ENCODE data around the gene RIC1.
A peak's percentile ranks its signal among the peaks of the same experiment; 100 is the strongest.
"Not testable (repeated sequence)": the region's sequence is repeated elsewhere in the genome, so short reads cannot be mapped to it uniquely, and the experiment has no call there.

RIC1 gene

DNA sequence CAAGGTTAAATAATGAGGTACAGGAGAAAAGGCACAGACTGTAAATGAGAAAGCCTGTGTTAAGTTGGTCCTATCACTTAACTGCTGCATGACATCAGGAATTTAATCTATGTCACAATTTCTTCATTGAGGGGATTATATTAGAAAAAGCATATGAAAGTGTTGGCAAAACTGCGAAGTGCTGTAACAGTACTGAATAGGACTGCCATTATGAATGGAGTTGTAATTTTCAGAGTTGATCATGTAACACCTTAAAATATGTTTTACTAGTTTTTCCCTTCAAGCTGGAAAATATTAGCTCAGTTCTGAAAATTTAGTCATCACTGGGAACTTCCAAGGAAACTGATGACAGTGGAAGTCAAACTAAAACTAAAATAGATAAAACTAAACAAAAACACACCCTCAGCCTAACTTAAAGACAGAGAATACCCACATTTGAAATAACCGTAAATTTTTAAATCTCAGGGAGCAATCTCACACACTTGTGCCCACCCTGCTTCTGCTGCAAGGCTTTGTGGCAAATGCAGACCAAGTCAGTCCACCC, 158.9 kb downstream of the RIC1 start:
- no peak for DNase-seq (ENCODE audit: low spot score)

DNA sequence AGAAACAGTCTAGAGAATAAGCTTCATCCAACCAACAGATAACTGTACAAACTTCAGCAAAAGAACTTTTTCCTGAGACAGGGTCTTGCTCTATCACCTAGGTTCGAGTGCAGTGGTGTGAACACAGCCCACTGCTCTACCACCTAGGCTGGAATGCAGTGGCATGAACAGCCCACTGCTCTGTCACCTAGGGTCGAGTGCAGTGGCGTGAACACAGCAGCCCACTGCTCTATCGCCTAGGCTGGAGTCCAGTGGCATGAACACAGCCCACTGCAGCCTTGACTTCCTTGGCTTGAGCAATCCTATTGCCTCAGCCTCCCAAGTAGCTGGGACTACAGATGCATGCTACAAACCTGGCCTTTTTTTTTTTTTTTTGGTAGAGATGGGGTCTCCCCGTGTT, 160.6 kb downstream of the RIC1 start:
- no peak for DNase-seq (ENCODE audit: low spot score)

DNA sequence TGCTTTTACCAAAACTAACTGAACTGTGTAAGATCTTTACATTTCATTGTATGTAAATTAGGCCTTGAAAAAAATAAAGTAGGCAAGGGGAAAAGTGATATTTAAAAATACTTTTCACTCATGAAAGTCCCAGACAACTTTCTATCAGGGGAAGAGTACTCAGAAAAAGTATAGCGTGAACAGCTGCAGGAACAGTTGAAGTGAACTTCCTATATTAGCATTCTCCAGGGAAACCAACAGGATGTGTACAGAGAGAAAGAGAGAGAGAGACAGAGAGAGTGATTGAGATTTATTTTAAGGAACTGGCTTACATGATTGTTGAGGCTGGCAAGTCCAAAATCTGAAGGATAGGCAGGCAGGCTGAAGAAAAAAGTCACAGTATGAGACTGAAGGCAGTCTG, 162.0 kb downstream of the RIC1 start:
- no peak for DNase-seq (ENCODE audit: low spot score)

DNA sequence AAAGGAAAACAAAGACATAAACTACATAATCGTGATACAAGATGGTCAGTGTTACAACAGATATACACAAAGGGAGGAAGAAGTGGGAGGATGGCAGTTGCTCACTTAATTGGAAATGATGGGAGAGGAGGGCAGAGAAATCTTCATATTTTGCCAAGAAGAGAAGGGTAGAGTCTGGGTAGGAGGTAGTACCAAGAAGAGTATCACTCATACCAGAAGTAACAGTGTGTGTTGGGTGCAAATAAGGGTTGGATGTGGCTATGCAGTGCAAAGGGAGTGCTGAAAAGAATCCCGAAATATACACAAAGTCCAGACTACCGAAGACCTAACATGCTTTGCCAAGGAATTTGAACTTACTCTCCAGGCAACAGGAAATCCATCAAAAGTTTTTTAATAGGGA, 163.0 kb downstream of the RIC1 start:
- no peak for DNase-seq (ENCODE audit: low spot score)

DNA sequence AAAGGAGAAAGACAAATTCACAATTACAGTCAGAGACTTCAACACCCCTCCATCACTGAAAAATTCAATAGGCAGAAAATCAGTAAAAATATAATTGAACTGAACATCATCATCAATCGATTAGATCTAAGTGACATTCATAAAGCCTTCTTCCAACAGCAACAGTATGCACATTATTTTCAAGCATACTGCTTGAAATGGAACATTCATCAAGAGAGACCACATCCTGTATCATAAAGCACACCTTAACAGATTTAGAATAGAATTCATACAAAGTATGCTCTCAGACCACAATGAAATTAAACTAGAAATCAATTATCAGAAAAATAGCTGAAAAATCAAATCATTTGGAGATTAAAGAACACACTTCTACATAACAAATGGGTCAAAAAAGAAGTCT, 164.9 kb downstream of the RIC1 start:
- DNase-seq (ENCODE audit: low spot score) = no peak

DNA sequence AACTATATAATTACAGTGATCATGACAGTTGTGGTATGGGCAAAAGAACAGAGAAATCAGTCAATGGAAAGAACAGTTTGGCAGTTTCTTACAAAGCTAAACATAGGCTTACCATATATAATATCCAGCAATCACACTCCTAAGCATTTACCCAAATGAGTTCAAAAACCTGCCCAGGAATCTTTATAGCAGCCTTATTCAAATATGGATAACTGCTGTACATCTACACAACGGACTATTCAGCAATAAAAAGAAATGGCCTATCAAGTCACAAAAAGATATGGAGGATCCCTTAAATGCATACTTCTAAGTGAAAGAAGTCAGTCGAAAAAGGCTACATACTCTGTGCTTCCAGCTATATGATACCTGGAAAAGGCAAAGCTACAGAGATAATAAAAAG, 167.4 kb downstream of the RIC1 start:
- no peak for DNase-seq (ENCODE audit: low spot score)

DNA sequence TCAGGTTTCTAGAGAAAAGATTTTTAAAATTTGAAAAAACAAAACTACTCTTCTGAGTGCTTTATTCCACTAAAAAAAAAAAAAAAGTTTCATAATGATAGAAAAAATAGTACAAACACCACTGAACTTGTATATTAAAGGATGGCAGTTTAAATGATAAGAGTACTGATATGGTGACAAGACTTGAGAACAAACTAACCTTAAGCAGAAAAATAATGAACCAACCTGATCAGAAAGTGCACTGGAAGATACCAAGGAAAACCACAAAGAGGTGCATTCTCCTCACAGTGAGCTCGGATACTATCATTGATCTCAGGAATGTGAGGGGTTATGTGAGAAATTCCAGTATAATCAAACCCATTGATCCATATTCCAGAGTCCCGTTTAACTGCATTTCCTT, 169.7 kb downstream of the RIC1 start:
- DNase-seq (ENCODE audit: low spot score) = no peak

DNA sequence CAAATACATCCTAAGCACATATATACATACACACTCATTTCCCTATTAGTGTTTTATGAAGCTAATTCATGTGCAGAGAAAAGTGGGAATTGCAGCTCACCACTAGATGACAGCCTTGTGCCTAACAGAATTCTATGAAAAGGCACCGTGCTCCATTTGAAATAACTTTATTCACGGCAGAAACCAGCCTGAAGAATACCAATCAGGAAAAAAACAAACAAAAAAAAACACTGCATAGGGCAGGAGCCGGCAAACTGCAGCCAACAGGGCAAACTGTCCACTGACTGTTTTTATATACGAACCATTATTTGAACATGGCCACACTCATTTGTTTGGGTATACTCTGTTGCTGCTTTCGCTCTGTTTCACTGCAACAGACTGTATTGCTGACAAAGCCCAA, 170.4 kb downstream of the RIC1 start:
- peak; percentile 12 for DNase-seq (ENCODE audit: low spot score)

DNA sequence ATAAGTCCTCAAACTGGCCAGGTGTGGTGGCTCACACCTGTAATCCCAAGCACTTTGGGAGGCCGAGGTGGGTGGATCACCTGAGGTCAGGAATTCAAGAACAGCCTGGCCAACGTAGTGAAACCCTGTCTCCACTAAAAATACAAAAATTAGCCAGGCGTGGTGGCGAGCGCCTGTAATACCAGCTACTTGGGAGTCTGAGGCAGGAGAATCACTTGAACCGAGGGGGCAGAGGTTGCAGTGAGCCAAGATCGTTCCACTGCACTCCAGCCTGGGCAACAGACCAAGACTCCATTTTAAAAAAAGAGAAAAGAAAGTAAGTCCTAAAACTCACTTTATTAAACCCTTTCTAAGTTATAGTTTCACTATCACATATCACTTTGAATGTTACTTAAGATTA, 171.5 kb downstream of the RIC1 start:
- not testable (repeated sequence) for DNase-seq (ENCODE audit: low spot score)

DNA sequence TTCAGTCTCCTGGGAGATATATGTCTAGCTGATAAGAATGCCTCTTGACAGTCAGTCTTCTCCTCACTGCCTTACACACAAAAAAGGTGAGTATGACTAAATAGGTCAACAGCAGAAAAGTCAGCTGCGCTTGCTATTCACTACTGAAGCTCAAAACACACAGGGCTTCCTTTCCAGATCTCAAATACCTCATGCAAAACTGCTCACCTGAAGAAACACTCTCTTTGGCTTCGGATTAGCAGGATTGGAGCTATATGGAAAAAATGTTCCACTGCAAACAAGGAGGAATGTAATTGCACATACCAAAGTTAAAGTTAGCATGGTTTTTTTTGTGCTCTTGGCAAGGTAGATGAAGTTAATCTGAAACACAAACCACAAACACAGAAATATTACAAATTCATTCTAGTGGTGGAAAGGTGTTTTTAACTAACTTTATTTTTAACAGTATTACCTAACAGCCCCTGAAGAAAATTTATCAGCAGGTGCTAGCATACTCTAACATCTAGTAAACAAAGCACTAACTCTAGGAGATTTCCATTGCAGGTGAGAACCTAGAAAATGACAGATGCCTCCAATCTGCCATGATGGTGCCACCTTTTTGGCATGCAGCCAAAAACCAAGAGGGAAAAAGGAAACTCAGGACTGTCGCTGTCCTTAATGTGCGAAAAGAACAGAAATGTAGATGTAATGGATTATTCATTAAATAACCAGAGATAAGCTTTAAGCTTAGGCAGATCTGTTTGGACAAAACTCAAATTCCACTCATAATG, 172.2 kb downstream of the RIC1 start:
- peak; percentile 30 for DNase-seq (ENCODE audit: low spot score)

DNA sequence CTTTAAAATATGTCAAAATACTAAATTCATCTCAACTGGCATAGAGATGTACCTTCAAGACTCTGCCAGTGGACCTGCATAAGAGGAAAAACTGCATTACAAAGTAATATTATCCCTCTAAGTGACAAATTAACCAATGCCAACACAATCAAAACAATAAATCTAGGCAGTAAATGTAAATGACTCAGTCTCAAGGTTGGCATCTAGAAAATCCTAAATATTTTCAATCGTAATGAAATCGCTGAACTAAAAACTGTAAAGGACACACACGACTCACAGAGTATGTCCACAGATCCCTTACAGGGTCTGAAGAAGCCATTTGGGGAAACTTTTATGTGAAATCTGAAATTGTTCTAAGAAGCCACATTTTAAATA, 172.8 kb downstream of the RIC1 start:
- no peak for DNase-seq (ENCODE audit: low spot score)

DNA sequence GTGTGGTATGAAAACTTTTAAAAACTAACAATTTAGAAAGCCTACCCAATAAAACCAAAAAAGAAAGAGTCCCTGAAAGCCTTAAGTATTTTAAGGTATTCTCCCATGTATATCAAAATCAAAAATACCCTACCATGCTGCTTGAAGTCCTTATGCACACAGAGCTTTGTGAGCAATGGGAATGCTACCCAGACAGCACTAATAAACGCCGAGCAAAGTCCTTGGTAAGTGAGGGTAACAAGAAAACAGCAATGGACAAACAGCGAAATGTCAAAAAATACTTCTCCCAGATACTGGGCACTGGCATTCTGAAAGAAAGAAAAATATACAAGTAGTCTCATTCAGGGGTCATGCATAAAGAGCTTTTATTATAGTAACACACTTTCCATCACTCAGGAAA, 176.6 kb downstream of the RIC1 start:
- no peak for DNase-seq (ENCODE audit: low spot score)

DNA sequence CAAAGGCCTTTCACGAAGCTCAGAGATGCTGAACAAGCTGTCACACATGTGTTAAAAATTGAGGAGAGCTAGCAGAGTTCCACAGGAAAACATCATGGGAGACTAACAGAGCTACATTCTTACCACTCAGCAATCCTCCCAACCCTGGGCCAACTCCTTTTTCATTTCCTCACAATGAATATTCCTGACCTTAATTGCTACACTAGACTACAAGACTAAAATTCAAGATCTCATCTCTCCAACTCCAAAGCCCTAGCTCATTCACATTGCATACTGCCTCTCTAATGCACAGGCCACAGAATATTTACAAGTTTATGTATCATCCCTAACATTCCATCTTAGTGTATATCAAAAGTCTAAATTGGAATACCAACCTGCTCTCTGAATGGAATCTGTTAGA, 182.8 kb downstream of the RIC1 start:
- no peak for DNase-seq (ENCODE audit: low spot score)

DNA sequence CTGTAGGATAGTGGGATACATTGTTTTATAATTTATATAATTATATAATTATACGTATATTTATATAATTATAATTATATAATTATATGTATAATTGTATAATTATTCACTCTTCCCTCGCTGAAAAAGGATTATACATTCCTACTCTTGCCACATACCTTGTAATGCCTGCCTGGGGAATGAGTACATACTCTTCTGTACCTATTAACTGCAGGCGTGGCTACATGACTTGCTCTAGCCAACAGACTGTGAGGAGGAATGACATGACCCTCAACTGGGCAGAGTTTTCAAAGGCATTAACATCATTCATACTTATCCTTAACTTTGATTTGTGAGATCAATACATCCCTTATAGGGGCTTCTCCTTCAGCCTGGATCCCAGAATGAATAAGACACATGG, 184.9 kb downstream of the RIC1 start:
- no peak for DNase-seq (ENCODE audit: low spot score)

DNA sequence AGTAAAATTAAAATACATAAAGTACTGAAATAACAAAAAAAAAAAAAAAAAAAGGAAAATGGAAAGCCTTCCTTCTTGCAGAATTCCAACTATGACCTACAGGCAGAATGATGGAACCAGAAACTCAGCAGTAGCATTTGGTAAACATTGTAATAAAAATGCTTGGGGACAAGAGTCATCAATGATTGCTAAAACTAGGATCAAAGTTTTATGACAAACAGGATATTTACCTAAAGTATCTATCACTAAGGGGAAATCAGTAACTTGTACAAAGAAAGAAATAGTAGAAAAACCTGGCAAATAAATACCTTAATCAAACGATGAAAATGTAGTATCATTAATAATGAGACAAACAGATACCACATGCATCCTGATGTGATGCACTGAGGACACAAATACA, 186.6 kb downstream of the RIC1 start:
- DNase-seq (ENCODE audit: low spot score) = no peak

DNA sequence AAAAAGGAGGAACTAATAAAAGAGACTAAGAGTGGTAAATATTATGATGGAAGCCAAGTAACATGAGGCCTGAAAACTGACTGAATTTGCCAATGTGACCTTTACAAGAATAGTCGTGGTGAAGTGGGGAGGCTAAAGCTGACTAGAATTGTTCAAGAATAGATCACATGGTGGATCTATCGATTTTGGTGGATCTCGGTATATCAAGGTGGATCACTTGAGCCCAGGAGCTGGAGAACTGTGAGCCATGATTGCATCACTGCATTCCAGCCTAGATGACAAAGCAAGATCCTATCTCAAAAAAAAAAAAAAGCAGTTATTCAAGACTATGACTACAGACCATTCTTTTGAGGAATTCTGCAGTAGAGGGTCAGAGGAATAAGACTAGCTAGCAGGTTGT, 189.0 kb downstream of the RIC1 start:
- DNase-seq (ENCODE audit: low spot score) = no peak

DNA sequence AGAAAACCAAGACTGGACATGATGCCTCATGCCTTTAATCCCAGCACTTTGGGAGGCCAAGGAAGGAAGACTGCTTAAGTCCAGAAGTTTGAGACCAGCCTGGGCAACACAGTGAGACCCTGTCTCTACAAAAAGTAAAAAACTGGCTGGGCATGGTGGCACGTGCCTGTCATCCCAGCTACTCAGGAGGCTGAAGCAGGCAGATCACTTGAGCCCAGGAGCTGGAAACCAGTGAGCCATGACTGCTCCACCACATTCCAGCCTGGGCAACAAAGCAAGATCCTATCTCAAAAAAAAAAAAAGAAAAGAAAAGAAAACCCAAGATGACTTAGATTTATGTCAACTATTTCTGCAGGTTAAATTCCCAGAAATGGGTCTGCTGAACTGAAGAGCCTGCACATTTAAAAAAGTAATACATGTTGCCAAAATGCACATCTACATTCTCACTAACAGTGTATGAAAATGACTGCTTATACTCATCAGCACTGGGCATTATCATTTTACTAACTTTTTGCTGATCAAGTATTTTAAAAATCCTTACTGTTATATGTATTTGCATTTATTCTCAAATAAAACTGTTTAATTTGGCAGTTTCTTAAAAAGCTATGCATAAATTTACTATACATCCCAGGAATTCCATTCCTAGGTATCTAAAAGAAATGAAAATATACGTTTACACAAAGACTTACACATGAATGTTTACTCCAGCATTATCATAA, 189.7 kb downstream of the RIC1 start:
- DNase-seq (ENCODE audit: low spot score) = no peak

DNA sequence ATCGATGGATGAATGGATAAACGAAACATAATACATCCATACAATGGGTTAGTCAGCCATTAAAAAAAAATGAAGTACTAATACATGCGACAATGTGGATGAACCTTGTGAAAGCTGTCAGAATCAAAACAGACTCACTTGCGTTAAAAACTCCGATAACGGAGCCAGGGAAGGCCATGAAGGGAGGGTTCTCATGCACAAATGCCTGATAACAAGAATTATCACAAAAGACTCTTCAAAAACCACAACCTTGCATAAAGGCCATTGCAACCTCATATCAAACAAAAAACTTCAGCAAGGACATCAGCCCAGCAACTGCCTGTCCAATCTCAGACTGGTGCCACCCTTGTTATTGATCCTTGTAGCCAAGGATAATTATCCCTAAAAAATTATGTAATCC, 190.3 kb downstream of the RIC1 start:
- DNase-seq (ENCODE audit: low spot score) = no peak

DNA sequence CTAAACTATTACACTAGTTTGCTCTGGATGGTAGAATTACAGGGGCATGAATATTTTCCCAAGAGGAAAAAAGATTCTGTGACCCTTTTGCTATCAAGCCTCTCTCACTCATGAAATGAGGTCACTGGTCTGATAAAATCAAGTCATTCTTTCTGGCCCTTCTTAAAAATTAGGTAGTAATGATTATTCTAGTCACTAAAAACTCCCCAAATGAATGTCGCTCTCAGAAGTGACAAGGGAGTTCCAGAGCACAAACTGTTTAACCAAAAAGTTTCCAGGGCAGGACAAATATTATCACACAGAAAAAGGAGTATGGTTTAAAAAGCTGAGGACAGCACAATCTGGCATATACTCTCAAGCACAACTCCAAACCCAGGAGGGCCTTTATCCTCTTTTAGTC, 191.5 kb downstream of the RIC1 start:
- DNase-seq (ENCODE audit: low spot score) = no peak

DNA sequence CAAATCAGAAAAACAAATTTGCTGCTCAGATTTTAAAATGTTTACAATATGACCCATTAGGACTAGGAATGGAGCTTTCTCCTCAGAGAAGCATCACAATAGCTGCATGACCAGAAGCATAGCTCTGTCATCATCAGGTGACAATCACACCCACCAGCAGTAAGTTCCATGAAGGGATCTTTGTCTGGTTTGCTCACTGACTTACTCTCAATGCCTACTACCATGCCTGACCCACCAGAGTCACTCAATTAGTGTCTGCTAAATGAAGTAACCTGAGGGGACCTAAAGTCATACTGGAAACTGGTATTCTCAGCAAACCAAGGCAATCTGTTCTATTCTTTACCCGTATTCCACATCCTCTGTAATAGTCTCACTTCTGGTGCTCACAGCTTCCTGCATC, 196.3 kb downstream of the RIC1 start:
- no peak for DNase-seq (ENCODE audit: low spot score)

All from hematopoietic multipotent progenitor cell treated with erythropoietin and hydrocortisone succinate and interleukin-3 and kit ligand, for 17 days (in vitro differentiated cells).